ENCODE measurements around the gene PREB. TPM values are rescaled to one million over a fixed set of nuclear protein-coding genes. Genes with fewer than 3 reads are reported as not detected.

Gene PREB
- total RNA-seq, 3 donors from 2014 or later = 51.5 to 113 (median 69.4) TPM

DNA sequence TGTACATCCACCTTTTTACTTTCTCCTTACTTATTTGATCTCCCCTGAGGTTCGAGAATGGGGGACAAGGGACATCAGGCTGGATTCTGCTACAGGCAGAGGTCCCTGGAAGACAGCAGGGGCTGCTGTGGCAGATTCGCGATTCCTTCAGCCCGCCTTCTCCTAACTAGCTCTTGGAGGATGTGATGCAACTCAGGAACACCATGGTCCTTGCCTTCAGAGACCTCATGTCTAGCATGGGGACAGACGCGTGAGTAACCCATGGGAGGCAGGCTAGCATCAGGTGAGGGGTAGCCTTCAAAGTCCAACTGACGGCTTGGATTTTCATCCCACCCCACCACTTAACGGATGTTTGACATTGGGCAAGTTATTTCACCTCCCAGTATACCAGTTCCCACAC, 13.5 kb upstream of the PREB start:
- no peak overlapping the region for H3K27ac ChIP-seq
- H3K4me1 ChIP-seq = no peaks in the 10 kb centered on the region
- no peaks in the 10 kb centered on the region for H3K9me3 ChIP-seq
- TF ChIP-seq POLR2AphosphoS5 (IDR thresholded peaks at IDR 0.05) (no peak), POLR2A (IDR thresholded peaks at IDR 0.05) (no peak), CTCF (IDR thresholded peaks at IDR 0.05) (no peak)
- H3K36me3 ChIP-seq = no peaks in the 10 kb centered on the region
- H3K4me3 ChIP-seq = no peak overlapping the region
- DNase-seq (ENCODE audit: low spot score in 2 of 2) = no peak
- intact Hi-C loops (cut with DNase I; ENCODE audit: low total_unique reads) = no loop called here
- H3K27me3 ChIP-seq = no peaks in the 10 kb centered on the region

DNA sequence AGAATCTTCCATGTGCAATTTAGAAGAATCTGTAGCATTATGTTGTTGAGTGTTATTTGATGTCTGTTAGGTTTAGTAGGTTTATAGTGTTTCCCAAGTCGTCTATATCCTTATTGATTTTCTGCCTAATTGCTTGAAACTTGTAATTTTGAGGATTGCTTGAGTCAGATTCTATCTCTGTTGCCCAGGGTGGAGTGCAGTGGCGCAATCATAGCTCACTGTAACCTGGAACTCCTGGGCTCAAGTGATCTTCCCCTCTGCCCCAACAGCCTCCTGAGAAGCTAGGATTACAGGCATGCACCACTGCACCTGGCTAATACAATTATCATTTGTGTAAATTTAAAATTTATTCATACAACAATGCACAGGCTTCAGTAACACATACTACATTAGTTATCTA, 11.2 kb upstream of the PREB start:
- Histone ChIP-seq H3K27me3 (no peaks in the 10 kb centered on the region), H3K27ac (no peak overlapping the region), H3K4me3 (no peak overlapping the region), H3K4me1 (no peaks in the 10 kb centered on the region), H3K9me3 (no peaks in the 10 kb centered on the region), H3K36me3 (no peaks in the 10 kb centered on the region)
- DNase-seq (ENCODE audit: low spot score in 2 of 2) = no peak
- TF ChIP-seq POLR2A (IDR thresholded peaks at IDR 0.05) = no peak
- intact Hi-C loops (cut with DNase I; ENCODE audit: low total_unique reads) = no loop called here

GRCh38 chr2:27143285-27143684, 8.8 kb upstream of the PREB start:
- intact Hi-C loops (cut with DNase I; ENCODE audit: low total_unique reads) = no loop called here
- TF ChIP-seq POLR2AphosphoS5 (IDR thresholded peaks at IDR 0.05) = no peak
- no peak for TF ChIP-seq CTCF (IDR thresholded peaks at IDR 0.05)
- no peak for TF ChIP-seq POLR2A (IDR thresholded peaks at IDR 0.05)

GRCh38 chr2:27139310-27139709, 4.9 kb upstream of the PREB start, which contains the start of gene PRR30:
Gene PRR30 (minus strand): TSS chr2:27139410. CDS start chr2:27138329, 1,081 bp downstream.
- no peak within 1 kb of the TSS for H3K4me3 ChIP-seq
- no peaks in the 10 kb centered on the region for H3K4me1 ChIP-seq
- no peaks in the 10 kb centered on the region for H3K36me3 ChIP-seq
- H3K27ac ChIP-seq = no peak within 1 kb of the TSS
- H3K9me3 ChIP-seq = no peaks in the 10 kb centered on the region
- no peaks in the 10 kb centered on the region for H3K27me3 ChIP-seq
- DNase-seq (ENCODE audit: low spot score in 2 of 2) = no peak
- intact Hi-C loops (cut with DNase I; ENCODE audit: low total_unique reads) = no loop called here
- TF ChIP-seq POLR2AphosphoS5 (IDR thresholded peaks at IDR 0.05) (no peak), CTCF (IDR thresholded peaks at IDR 0.05) (no peak), POLR2A (IDR thresholded peaks at IDR 0.05) (no peak)

More at GRCh38 chr2:27143285-27143684, 8.8 kb upstream of the PREB start:
- no peak overlapping the region for H3K4me3 ChIP-seq
- DNase-seq (ENCODE audit: low spot score in 2 of 2) = no peak
- no peaks in the 10 kb centered on the region for H3K27me3 ChIP-seq
- no peaks in the 10 kb centered on the region for H3K9me3 ChIP-seq
- H3K36me3 ChIP-seq = no peaks in the 10 kb centered on the region
- H3K27ac ChIP-seq = no peak overlapping the region
- no peaks in the 10 kb centered on the region for H3K4me1 ChIP-seq

DNA sequence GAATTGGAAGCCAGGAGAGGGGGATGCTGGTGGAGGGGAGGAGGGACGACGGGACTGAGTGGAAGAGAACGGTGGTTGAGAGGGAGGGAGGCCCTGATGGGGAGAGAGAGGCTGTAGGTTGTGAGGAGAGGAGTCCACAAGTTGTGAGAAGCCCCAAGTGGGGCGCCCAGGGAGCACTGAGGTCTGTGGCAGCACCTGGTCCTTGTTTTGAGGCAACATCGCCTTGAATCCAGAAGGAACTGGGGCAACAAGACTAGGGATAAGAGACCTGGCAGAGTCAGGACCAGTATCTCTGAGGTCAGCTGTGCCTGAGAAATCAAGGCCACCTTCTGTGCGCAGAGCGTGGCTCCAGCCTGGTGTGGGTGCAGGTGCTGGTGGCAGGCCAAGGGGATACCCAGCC, 3.7 kb upstream of the PREB start:
- no peaks in the 10 kb centered on the region for H3K9me3 ChIP-seq
- peaks cover 3 to 6% of the 10 kb centered on the region in 2 donors for H3K4me1 ChIP-seq
- TF ChIP-seq POLR2A (IDR thresholded peaks at IDR 0.05) (no peak), CTCF (IDR thresholded peaks at IDR 0.05) (no peak), POLR2AphosphoS5 (IDR thresholded peaks at IDR 0.05) (no peak)
- intact Hi-C loops (cut with DNase I; ENCODE audit: low total_unique reads) = no loop called here
- H3K27ac ChIP-seq = no peak overlapping the region
- no peak for DNase-seq (ENCODE audit: low spot score in 2 of 2)
- H3K4me3 ChIP-seq = no peak overlapping the region
- H3K36me3 ChIP-seq = no peaks in the 10 kb centered on the region
- H3K27me3 ChIP-seq = no peaks in the 10 kb centered on the region
